Smooth muscle cell (in vitro differentiated cells): ENCODE measurements around the gene MTMR2. TPM values are rescaled to one million over a fixed set of nuclear protein-coding genes. Genes with fewer than 3 reads are reported as not detected.

Experiments
- DNase-seq: peaks from one replicate; lab custom pipeline; 2025; ENCODE audit not compliant: unreplicated experiment; lab: John Stamatoyannopoulos, UW
- H2AFZ ChIP-seq: fragments of 200-600 bp; sonication (generic); 2 replicates; pipeline ENCODE4 v1.6.0; 2016; ENCODE audit warnings: antibody characterized with exemption, low read depth, mild to moderate bottlenecking
- H3F3A ChIP-seq: fragments of 200-600 bp; sonication (generic); 2 replicates; pipeline ENCODE4 v1.6.0; 2017; ENCODE audit warnings: antibody characterized with exemption, low read depth
- H3K27ac ChIP-seq: fragments of 200-600 bp; sonication (generic); 2 replicates; pipeline ENCODE4 v1.5.1; 2016; ENCODE audit warnings: low read depth, mild to moderate bottlenecking
- H3K27me3 ChIP-seq: fragments of 200-600 bp; sonication (generic); 2 replicates; pipeline ENCODE4 v1.6.1; 2016; ENCODE audit warnings: low read depth, mild to moderate bottlenecking
- H3K36me3 ChIP-seq: fragments of 200-600 bp; sonication (generic); 2 replicates; pipeline ENCODE4 v1.5.1; 2016; ENCODE audit warnings: low read depth
- H3K4me1 ChIP-seq: fragments of 200-600 bp; sonication (generic); 2 replicates; pipeline ENCODE4 v1.5.1; 2016; ENCODE audit warnings: low read depth
- H3K4me2 ChIP-seq: fragments of 200-600 bp; sonication (generic); 2 replicates; pipeline ENCODE4 v1.6.0; 2016; ENCODE audit warnings: mild to moderate bottlenecking
- H3K4me3 ChIP-seq: fragments of 200-600 bp; sonication (generic); 2 replicates; pipeline ENCODE4 v1.5.1; 2016; ENCODE audit warnings: mild to moderate bottlenecking
- H3K79me2 ChIP-seq: fragments of 200-600 bp; sonication (generic); 2 replicates; pipeline ENCODE4 v1.6.0; 2016; ENCODE audit warnings: low read depth, mild to moderate bottlenecking
- H3K9ac ChIP-seq: fragments of 200-600 bp; sonication (generic); 2 replicates; pipeline ENCODE4 v1.6.0; 2016; ENCODE audit warnings: low read depth
- H3K9me3 ChIP-seq: fragments of 200-600 bp; sonication (generic); replicated peaks from 2 replicates; pipeline ENCODE4 v1.5.1; 2016; ENCODE audit warnings: low read depth
- H4K20me1 ChIP-seq: fragments of 200-600 bp; sonication (generic); 2 replicates; pipeline ENCODE4 v1.6.0; 2016; ENCODE audit warnings: low read depth
- WGBS: methylation state at CpG from one replicate; pipeline ENCODE4 v1.1.7; 2016; ENCODE audit warnings: low lambda C conversion rate; 5-methylcytosine and 5-hydroxymethylcytosine counted together
- polyA plus RNA-seq: library from polyadenylated mRNA; unstranded; fragments of >200 nt; fragmentation: Nextera tagmentation; extraction: Ambion mirVana; gene quantifications from 2 replicates; pipeline ENCODE4 v1.2.1, GENCODE V29; 2016
- total RNA-seq: library from RNA; depleted of rRNA; stranded (reverse); fragments of >200 nt; gene quantifications from 2 replicates; pipeline ENCODE4 v1.2.3, GENCODE V29; 2014
- TF ChIP-seq, protein P1 (sequence below): fragments of 200-600 bp; sonication (generic); IDR thresholded peaks from 2 replicates; pipeline ENCODE4 v1.5.1; 2017; ENCODE audit warnings: borderline replicate concordance, mild to moderate bottlenecking, antibody characterized with exemption; ENCODE audit not compliant: insufficient read depth, poor library complexity, severe bottlenecking

The MTMR2 gene
- total and polyA plus RNA-seq, 2 experiments from 2014 or later, result 27.2 to 40.0 TPM

GRCh38 chr11:95853138-95853537 lies 70.8 kb downstream of the MTMR2 start:
- no peaks in the 10 kb centered on the region for H3K9me3 ChIP-seq
- H3F3A ChIP-seq, result no peaks in the 10 kb centered on the region
- H3K27ac ChIP-seq, result no peak overlapping the region
- H4K20me1 ChIP-seq, result no peaks in the 10 kb centered on the region
- H3K36me3 ChIP-seq, result no peaks in the 10 kb centered on the region
- H3K27me3 ChIP-seq, result no peaks in the 10 kb centered on the region
- H2AFZ ChIP-seq, result no peak overlapping the region
- H3K79me2 ChIP-seq, result no peaks in the 10 kb centered on the region
- TF ChIP-seq, protein P1, sequence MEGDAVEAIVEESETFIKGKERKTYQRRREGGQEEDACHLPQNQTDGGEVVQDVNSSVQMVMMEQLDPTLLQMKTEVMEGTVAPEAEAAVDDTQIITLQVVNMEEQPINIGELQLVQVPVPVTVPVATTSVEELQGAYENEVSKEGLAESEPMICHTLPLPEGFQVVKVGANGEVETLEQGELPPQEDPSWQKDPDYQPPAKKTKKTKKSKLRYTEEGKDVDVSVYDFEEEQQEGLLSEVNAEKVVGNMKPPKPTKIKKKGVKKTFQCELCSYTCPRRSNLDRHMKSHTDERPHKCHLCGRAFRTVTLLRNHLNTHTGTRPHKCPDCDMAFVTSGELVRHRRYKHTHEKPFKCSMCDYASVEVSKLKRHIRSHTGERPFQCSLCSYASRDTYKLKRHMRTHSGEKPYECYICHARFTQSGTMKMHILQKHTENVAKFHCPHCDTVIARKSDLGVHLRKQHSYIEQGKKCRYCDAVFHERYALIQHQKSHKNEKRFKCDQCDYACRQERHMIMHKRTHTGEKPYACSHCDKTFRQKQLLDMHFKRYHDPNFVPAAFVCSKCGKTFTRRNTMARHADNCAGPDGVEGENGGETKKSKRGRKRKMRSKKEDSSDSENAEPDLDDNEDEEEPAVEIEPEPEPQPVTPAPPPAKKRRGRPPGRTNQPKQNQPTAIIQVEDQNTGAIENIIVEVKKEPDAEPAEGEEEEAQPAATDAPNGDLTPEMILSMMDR, result no peak
- no peak overlapping the region for H3K4me2 ChIP-seq
- no peak overlapping the region for H3K9ac ChIP-seq
- H3K4me3 ChIP-seq, result no peak overlapping the region
- no peak for DNase-seq
- H3K4me1 ChIP-seq, result no peaks in the 10 kb centered on the region

GRCh38 chr11:95850137-95850536 lies 73.8 kb downstream of the MTMR2 start:
- Histone ChIP-seq H3K9me3 (no peaks in the 10 kb centered on the region), H3K9ac (no peak overlapping the region), H3K4me1 (no peaks in the 10 kb centered on the region), H3F3A (no peaks in the 10 kb centered on the region), H3K79me2 (no peaks in the 10 kb centered on the region), H3K27me3 (no peaks in the 10 kb centered on the region), H3K27ac (no peak overlapping the region), H4K20me1 (no peaks in the 10 kb centered on the region), H3K4me2 (no peak overlapping the region), H3K36me3 (peaks cover 7% of the 10 kb centered on the region), H2AFZ (no peak overlapping the region), H3K4me3 (no peak overlapping the region)
- TF ChIP-seq, protein P1, result no peak
- no peak for DNase-seq

DNA sequence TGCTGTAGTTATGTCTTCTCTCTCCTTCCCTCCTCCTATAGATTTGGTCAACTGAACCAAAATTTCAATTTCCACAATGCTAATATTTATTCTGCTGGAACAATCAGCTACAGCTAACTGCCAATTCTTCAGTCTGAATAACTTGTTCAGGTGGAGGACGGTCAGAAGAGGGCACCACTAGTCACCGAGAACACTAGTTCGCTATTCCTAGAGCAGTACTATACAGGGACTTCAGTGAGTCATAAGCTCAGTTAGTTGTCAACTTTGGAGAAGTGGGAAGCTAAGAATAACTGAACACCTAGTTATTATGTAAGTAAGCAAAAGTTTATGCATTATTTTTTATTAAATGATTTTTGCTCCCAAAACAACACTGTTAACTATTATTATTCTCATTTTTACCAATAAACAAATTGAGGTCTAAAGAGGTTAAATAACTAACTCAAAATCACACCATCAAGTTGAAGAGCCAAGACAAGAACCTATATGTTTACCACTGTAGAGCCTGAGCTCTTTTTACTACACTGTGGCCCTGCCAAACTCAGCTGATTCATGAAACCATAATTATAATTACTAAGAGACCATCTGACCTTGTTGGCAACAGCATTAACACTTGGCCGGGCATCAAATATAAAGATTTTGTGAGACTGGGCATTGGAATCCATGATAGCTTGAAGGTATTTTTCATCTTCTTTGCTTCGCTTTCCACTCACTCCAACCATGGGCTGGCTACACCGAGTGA lies 74.7 kb downstream of the MTMR2 start:
- no peaks in the 10 kb centered on the region for H3F3A ChIP-seq
- 79% methylated on average over 6 of the region's 6 CpGs for WGBS
- H3K4me2 ChIP-seq, result no peak overlapping the region
- H3K4me3 ChIP-seq, result no peak overlapping the region
- no peak for DNase-seq
- H3K79me2 ChIP-seq, result no peaks in the 10 kb centered on the region
- no peaks in the 10 kb centered on the region for H4K20me1 ChIP-seq
- no peak overlapping the region for H3K9ac ChIP-seq
- TF ChIP-seq, protein P1, result peak; percentile 54
- no peaks in the 10 kb centered on the region for H3K4me1 ChIP-seq
- no peak overlapping the region for H2AFZ ChIP-seq
- H3K9me3 ChIP-seq, result no peaks in the 10 kb centered on the region
- H3K27ac ChIP-seq, result no peak overlapping the region
- H3K27me3 ChIP-seq, result no peaks in the 10 kb centered on the region
- peaks cover 7% of the 10 kb centered on the region for H3K36me3 ChIP-seq

DNA sequence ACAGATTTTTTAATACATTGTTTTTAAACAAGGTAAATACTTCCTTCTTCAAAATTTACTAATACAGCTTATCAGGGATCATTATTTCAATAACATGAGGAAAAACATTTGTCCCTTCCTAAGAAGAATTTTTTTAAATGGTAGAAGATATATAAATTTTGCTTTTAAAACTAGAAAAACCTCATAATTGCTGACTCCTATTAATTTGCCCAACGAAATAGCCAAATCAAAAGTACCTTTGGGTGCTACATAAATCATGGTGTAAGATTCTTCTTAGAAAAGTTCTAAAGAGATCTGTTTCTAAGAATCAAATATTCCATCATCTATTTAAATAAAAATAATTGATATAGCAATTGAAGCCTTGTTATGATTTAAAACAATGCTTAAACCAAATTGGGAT lies 78.7 kb downstream of the MTMR2 start:
- Histone ChIP-seq H3K9me3 (no peaks in the 10 kb centered on the region), H3K4me3 (no peak overlapping the region), H3K9ac (no peak overlapping the region), H3K36me3 (peaks cover 7% of the 10 kb centered on the region), H3K27me3 (no peaks in the 10 kb centered on the region), H3K79me2 (no peaks in the 10 kb centered on the region), H3K4me1 (no peaks in the 10 kb centered on the region), H3K4me2 (no peak overlapping the region), H2AFZ (no peak overlapping the region), H4K20me1 (no peaks in the 10 kb centered on the region), H3K27ac (no peak overlapping the region), H3F3A (peaks cover 2% of the 10 kb centered on the region)
- DNase-seq, result no peak
- TF ChIP-seq, protein P1, result no peak
- 98% methylated on average over 1 of the region's 1 CpG for WGBS
